ENCODE data around the gene TRAT1.

TRAT1 gene

DNA sequence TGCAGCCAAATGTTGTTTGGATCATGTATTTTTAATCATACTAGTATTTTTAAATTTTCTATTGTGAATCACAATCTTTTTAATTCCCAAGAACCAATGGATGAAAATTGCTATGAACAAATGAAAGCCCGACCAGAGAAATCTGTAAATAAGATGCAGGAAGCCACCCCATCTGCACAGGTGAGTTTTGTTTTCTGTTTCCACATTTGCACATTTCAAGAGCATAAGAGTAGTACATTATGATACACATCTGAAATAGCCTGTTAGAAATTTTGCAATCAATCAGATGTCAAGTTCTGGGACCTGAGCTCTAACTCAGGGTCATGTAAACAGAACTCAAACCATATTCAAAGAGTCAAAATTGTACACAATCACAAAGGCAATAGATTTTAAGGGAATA is 26.5 kb downstream of the TRAT1 start:
- no peak for DNase-seq (ENCODE audit: insufficient read length, low spot score)
- no peak for FAIRE-seq

GRCh38 chr3:108861401-108861800 is 38.8 kb downstream of the TRAT1 start:
- FAIRE-seq (no peak), DNase-seq (ENCODE audit: insufficient read length, low spot score) (no peak)

DNA sequence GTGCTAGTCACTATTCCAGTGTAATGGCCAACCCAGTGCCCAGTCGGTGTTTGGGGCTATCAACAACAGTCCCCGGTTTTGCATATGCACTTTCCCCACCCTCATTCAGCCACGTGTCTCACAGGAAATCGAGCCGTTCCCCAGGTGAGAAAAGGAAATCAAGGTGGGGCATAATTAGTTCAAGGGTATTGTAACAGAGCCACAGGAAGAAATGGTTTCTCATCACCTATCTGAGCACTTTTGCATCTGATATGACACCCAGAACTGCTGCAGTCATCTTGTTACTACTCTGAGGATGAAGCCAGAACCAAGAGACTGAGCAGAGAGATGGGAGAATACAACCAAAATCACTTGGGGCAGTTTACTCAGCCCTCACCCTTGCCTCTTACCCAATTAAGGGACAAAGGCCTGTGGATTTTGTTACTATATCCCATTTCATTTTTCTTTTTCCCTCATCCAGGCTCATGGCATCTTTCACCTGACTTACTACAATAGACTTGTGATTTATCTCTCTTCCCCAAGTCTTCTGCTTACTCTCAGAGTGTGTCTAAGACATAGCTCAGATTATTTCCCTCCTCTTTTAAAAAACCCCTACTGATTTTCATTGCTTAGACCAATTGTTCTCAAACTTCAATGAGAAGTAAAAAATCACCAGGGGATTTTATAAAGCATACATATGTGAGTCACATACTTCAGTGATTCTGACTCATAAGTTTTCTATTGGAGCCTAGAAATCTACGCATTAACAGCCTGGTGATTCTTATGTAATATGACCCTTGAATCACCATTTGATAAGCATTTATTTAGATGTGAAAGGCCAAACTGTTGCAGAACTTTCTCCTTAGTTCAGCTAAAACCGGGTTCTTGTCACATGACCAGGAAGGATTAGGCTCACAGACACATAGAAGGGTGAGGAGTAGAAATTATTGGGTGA is 40.5 kb downstream of the TRAT1 start:
- FAIRE-seq (no peak), DNase-seq (ENCODE audit: insufficient read length, low spot score) (peak; percentile 52)

GRCh38 chr3:108863799-108864135 is 41.2 kb downstream of the TRAT1 start:
- no peak for DNase-seq (ENCODE audit: insufficient read length, low spot score)
- FAIRE-seq: no peak

DNA sequence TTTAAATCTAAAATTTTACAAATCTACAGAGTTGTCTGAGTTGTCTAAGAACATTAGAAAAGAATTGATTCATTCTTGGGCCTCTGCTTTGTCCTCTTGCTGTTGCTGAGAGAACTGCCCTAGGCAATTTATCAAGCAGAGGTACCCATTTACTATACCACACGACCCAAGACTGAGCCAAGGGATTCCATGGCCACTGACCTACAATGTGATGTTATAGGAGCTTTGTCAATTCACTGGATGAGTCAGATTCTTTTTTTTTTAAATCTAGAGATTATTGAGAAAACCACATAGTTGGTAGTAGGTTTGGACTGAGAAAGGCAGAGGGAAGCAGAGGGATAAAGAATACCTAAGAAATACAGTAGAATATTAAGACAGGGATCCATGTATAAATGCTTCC is 55.3 kb downstream of the TRAT1 start:
- DNase-seq (ENCODE audit: insufficient read length, low spot score) (no peak), FAIRE-seq (no peak)

DNA sequence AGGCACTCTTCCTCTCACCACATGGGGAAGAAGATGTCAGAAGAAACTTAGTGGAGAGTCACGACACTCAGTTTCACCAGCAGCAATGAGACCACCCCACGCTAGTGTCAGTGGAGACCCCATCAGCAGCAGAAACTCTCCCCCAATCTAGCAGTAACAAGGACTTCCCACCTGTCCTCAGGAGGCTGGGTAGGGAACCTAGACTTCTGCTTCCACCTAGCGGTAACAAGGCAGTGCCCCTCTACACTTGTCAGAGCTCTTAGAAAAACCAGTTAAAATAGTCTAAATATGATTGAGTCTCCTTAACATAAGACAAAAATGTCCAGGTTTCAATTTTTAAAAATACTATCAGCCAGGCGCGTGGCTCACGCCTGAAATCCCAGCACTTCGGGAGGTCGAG is 57.3 kb downstream of the TRAT1 start:
- DNase-seq (ENCODE audit: insufficient read length, low spot score): no peak

GRCh38 chr3:108882762-108883161 is 60.2 kb downstream of the TRAT1 start:
- no peak for DNase-seq (ENCODE audit: insufficient read length, low spot score)
- no peak for FAIRE-seq

More for the DNA sequence above, 57.3 kb downstream of the TRAT1 start:
- no peak for FAIRE-seq

DNA sequence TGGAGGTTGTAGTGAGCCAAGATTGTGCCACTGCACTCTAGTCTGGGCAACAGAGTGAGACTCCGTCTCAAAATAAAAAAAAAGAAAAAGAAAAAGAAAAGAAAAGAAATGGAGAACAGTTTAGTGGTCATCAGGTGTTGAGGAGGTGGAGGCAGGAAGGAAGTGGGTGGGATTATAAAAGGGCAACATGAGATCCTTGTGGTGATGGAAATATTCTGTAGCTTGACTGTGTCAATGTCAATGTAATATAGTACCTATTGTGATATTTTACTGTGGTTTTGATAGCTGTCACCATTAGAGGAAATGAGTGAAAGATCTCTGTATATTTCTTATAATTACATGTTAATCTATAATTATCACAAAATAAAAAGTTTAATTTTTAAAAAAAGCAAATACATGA is 60.8 kb downstream of the TRAT1 start:
- FAIRE-seq: no peak
- DNase-seq (ENCODE audit: insufficient read length, low spot score): no peak

GRCh38 chr3:108887121-108887520 is 64.5 kb downstream of the TRAT1 start:
- FAIRE-seq (no peak), DNase-seq (ENCODE audit: insufficient read length, low spot score) (no peak)

- FAIRE-seq (no peak), DNase-seq (ENCODE audit: insufficient read length, low spot score) (no peak)
Observed at GRCh38 chr3:108887777-108888176, 65.2 kb downstream of the TRAT1 start.

GRCh38 chr3:108891833-108892232 is 69.2 kb downstream of the TRAT1 start:
- FAIRE-seq (no peak), DNase-seq (ENCODE audit: insufficient read length, low spot score) (no peak)

GRCh38 chr3:108894981-108895380 is 72.4 kb downstream of the TRAT1 start:
- DNase-seq (ENCODE audit: insufficient read length, low spot score): no peak
- no peak for FAIRE-seq

GRCh38 chr3:108897883-108898282 is 75.3 kb downstream of the TRAT1 start:
- DNase-seq (ENCODE audit: insufficient read length, low spot score): no peak
- no peak for FAIRE-seq

GRCh38 chr3:108899530-108899929 is 76.9 kb downstream of the TRAT1 start:
- FAIRE-seq: no peak
- no peak for DNase-seq (ENCODE audit: insufficient read length, low spot score)

All from HTR-8/SVneo (cell line).